ENCODE data around the gene FOXO6.

FOXO6 gene

DNA sequence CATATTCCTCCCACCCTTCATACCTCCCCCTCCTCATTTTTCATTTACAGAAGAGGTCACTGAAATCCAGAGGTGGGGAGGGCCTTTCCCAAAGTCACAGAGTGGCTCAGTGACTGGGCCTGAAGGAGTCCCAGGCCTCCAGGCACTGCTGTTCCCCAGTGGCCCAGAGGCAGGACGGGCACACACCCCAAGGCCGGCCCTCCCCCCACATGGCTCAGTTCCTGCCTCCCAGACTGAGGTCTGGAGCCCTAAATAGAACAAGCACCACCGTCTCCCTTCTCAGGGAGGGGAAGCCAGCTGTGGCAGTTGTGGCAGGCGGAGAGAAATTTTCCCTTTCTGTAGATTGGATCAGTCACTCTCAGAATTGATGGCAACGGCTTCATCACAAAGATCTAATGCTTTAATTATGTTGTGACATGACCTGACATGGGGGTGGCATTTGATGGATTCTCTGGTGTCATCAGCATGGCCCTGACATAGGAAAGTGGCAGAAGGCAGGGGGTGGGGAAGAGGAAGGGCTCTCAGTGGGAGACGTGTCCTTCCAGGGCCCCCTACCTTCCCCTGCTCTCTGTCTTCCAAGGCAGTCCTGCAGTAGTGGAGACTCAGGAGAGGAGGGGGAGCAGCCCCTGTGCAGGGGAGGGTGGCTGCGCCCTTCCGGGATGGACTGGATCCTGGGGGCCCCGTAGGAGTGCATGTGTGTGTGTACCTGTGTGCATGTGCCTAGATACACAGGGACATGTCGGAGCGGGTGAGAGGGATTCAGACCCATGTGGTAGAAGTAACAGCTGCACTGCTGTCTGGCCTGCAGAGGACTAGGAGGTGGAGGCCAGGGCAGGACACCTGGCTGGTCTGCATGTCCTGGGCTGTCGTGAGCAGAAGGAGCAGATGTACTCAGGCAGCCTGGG is 41.2 kb upstream of the FOXO6 start:
- DNase-seq (ENCODE audit: insufficient read length, low spot score) = no peak
- TF ChIP-seq POU2F2 (IDR thresholded peaks at IDR 0.05; ENCODE audit: low read depth, low read length) (no peak), TAF1 (IDR thresholded peaks at IDR 0.05; ENCODE audit: low read depth, low read length) (no peak), SPI1 (IDR thresholded peaks at IDR 0.05; ENCODE audit: low read depth, low read length) (no peak), PAX5 (IDR thresholded peaks at IDR 0.05; ENCODE audit: insufficient read depth, low read length, severe bottlenecking) (no peak), POLR2A (IDR thresholded peaks at IDR 0.05; ENCODE audit: low read depth, low read length) (no peak), POLR2AphosphoS5 (IDR thresholded peaks at IDR 0.05; ENCODE audit: low read depth, low read length) (no peak)
- FAIRE-seq = no peak

DNA sequence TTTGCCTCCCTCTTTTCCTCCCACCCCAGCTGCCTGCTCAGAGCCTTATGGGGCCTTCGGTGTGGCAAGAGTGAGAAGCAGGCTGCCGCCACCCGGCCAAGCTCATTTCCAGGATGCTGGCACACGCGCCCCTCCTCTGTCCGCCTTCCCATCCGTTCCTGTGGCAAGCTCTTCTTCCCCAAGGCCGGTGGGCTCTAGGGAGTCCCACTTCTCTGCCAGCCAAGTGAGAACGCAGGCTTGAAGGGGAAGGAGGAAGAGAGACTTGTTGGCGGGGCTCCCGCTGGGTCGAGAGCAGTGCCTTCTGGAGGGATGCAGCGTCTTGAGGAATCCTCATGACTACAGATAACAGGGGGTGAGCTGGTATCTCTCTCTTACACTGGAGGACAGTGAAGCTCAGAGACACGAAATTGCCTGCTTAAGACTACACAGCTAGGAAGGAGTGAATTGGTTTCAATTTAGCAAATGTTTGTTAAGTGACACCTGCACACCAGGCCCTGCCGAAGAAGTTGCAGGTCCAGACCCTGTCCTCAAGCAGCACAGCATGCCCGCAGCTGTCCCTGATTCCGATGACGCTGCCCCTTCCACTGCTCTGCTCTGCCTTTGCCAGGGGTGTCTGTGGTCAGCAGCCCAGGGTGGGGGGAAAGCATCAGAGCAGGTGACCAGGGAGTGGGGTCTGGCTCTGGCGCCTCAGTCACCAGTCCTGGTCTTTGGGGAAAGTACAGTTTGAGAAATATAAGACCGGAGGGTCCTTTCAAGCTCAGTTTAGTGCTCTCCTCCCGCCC is 40.1 kb upstream of the FOXO6 start:
- FAIRE-seq (peak; percentile 63), DNase-seq (ENCODE audit: insufficient read length, low spot score) (no peak)
- TF ChIP-seq POU2F2 (IDR thresholded peaks at IDR 0.05; ENCODE audit: low read depth, low read length) (no peak), POLR2AphosphoS5 (IDR thresholded peaks at IDR 0.05; ENCODE audit: low read depth, low read length) (no peak), PAX5 (IDR thresholded peaks at IDR 0.05; ENCODE audit: insufficient read depth, low read length, severe bottlenecking) (no peak), TAF1 (IDR thresholded peaks at IDR 0.05; ENCODE audit: low read depth, low read length) (no peak), POLR2A (IDR thresholded peaks at IDR 0.05; ENCODE audit: low read depth, low read length) (no peak), SPI1 (IDR thresholded peaks at IDR 0.05; ENCODE audit: low read depth, low read length) (no peak)

DNA sequence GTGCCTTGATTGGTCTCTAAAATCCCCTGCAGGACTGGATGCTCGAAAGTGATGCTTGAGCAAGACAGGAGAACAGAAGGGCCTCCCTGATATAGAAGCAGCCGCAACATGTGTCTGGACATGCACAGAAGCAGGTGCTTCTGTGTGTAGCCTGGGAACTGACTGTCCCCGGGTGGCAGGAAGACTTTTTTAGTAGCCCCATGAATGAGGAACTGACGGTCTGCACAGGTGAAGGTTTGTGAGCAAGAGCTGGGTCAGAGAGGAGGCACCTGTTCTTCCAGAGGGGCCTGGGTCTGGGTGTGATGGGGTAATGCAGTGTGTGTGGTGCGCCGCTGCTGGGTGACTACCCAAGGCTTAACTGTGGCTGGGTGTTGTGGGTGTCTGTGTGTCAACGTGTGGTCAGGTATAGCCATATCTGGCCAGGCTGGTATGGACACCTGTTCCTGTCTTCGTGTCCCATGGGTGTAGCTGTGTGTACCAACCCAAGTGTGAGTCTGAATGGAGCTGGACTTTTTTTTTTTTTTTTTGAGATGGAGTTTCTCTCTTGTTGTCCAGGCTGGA is 39.1 kb upstream of the FOXO6 start:
- peak; percentile 71 for FAIRE-seq
- TF ChIP-seq SPI1 (IDR thresholded peaks at IDR 0.05; ENCODE audit: low read depth, low read length) (peak; percentile 60), TAF1 (IDR thresholded peaks at IDR 0.05; ENCODE audit: low read depth, low read length) (no peak)

DNA sequence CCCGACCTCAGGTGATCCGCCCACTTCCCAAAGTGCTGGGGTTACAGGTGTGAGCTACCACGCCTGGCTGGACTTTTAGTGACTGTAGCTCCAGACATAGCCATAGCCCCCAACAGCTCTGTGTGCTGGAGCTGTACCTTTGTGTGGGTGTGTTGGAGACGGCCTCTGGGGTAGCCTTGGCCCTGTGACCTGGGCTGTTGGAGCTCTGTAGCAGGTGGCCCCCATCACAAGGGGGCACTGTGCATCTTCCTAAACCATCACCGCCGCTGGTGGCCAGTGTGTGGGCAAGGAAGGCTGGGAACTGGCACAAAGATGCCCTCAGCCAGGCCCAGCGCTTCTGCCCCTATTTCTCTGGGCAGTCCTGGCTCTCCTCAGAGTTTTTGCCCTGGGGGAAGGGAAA is 38.4 kb upstream of the FOXO6 start:
- FAIRE-seq = peak; percentile 82
- TF ChIP-seq POLR2A (IDR thresholded peaks at IDR 0.05; ENCODE audit: low read depth, low read length) (no peak), PAX5 (IDR thresholded peaks at IDR 0.05; ENCODE audit: insufficient read depth, low read length, severe bottlenecking) (no peak), TAF1 (IDR thresholded peaks at IDR 0.05; ENCODE audit: low read depth, low read length) (no peak), POU2F2 (IDR thresholded peaks at IDR 0.05; ENCODE audit: low read depth, low read length) (no peak), SPI1 (IDR thresholded peaks at IDR 0.05; ENCODE audit: low read depth, low read length) (no peak), POLR2AphosphoS5 (IDR thresholded peaks at IDR 0.05; ENCODE audit: low read depth, low read length) (no peak)
- DNase-seq (ENCODE audit: insufficient read length, low spot score) = peak; percentile 46

More for the DNA sequence above, 39.1 kb upstream of the FOXO6 start:
- no peak for DNase-seq (ENCODE audit: insufficient read length, low spot score)

DNA sequence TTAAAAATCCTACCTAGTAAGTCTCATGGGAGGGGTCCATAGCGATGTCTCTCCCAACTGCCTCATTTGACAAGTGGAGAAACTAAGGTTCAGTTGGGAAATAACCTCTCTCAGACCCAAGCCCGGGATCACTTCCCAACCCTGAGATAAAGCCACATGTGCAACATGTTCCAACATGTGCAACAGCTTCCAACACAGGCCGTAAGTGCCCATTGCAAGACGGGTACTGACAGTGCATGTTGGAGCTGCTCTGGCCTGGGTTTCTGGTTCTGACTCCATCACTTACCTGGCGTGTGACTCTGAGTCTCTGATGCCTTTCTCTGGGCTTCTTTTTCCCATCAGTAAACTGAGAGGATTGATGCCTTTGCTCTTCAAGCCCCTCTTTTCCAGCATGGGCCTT is 38.0 kb upstream of the FOXO6 start:
- DNase-seq (ENCODE audit: insufficient read length, low spot score) = no peak
- TF ChIP-seq TAF1 (IDR thresholded peaks at IDR 0.05; ENCODE audit: low read depth, low read length) = no peak
- no peak for TF ChIP-seq POU2F2 (IDR thresholded peaks at IDR 0.05; ENCODE audit: low read depth, low read length)
- no peak for TF ChIP-seq PAX5 (IDR thresholded peaks at IDR 0.05; ENCODE audit: insufficient read depth, low read length, severe bottlenecking)
- TF ChIP-seq SPI1 (IDR thresholded peaks at IDR 0.05; ENCODE audit: low read depth, low read length) = no peak
- no peak for TF ChIP-seq POLR2AphosphoS5 (IDR thresholded peaks at IDR 0.05; ENCODE audit: low read depth, low read length)
- no peak for TF ChIP-seq POLR2A (IDR thresholded peaks at IDR 0.05; ENCODE audit: low read depth, low read length)
- FAIRE-seq = no peak

DNA sequence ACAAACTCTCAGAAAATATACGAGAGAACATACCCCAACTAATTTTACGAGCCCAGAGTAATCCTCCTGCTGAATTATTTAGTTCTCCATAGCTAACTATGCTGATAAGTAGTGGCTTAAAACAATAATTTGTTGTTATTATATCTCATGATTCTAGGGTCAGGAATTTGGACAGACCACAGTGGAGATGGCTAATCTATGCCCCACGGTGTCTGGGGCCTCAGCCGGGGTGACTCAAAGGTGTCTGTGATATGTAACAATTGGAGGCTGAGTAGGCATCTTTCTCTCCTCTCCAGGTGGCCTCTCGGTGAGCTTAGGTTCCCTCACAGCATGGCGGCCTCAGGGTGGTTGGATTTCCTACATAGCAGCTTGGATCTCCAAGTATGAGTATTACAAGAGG is 35.4 kb upstream of the FOXO6 start:
- no peak for FAIRE-seq
- no peak for TF ChIP-seq PAX5 (IDR thresholded peaks at IDR 0.05; ENCODE audit: insufficient read depth, low read length, severe bottlenecking)
- TF ChIP-seq TAF1 (IDR thresholded peaks at IDR 0.05; ENCODE audit: low read depth, low read length) = no peak
- no peak for TF ChIP-seq POLR2A (IDR thresholded peaks at IDR 0.05; ENCODE audit: low read depth, low read length)
- TF ChIP-seq POLR2AphosphoS5 (IDR thresholded peaks at IDR 0.05; ENCODE audit: low read depth, low read length) = no peak
- no peak for TF ChIP-seq POU2F2 (IDR thresholded peaks at IDR 0.05; ENCODE audit: low read depth, low read length)
- no peak for TF ChIP-seq SPI1 (IDR thresholded peaks at IDR 0.05; ENCODE audit: low read depth, low read length)
- no peak for DNase-seq (ENCODE audit: insufficient read length, low spot score)

DNA sequence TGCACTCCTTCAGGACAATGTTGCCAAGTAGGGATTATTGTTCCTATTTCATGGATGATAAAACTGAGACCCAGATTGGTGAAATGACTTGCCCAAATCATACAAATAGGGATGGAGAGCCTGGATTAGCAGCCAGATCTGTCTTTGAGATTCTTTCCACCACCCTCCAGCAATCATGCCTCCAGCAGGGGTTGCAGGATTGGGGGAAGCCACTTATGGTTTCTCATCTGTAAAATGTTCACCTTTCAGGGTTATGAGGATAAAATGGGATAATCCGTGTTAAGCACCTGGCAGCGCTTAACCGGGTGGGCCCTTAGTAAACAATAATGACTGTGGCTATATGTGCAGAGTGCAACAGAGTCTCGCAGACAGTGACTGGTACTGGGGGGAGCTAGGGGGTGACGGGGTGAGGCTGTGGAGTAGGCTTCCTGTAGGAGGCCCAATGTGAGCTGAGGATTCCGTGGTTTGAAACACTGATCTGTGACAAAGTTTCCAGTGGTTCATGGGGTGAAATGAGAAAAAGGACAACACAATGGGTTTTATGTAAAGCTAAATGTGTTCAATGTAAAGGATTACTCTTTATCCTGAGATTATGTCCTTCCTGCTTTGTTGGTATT is 33.7 kb upstream of the FOXO6 start:
- FAIRE-seq = no peak
- DNase-seq (ENCODE audit: insufficient read length, low spot score) = no peak
- TF ChIP-seq SPI1 (IDR thresholded peaks at IDR 0.05; ENCODE audit: low read depth, low read length) (no peak), POLR2AphosphoS5 (IDR thresholded peaks at IDR 0.05; ENCODE audit: low read depth, low read length) (no peak), TAF1 (IDR thresholded peaks at IDR 0.05; ENCODE audit: low read depth, low read length) (no peak), PAX5 (IDR thresholded peaks at IDR 0.05; ENCODE audit: insufficient read depth, low read length, severe bottlenecking) (no peak), POU2F2 (IDR thresholded peaks at IDR 0.05; ENCODE audit: low read depth, low read length) (no peak), POLR2A (IDR thresholded peaks at IDR 0.05; ENCODE audit: low read depth, low read length) (no peak)

DNA sequence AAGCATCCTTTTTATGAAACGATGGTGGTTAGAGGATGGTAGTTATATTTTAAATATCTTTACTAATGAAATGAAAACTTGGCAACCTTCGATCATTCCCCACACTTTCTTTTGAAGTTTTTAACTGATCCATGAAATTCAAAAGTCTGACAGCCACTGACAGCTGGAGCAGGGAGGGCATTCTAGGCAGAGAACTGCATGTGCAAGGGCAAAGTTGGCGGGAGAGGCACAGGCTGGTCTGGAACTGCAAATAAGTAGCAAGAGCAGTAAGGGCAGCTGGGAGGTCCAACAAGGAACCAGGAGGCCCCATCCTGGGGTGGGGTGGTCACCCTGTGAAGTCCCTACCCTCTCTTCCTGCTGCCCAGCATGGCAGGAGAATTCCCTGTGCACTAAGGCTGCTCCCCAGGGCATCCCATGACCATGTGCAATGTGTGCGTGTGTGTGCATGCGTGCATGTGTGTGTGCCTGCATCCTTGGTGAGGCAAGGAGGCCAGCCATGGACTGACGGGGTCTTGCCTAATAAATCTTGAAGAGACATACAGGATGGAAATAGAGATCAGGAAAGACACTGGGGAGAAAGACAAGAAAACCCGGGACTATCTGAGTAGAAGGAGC is 33.1 kb upstream of the FOXO6 start:
- no peak for FAIRE-seq

More for the DNA sequence above, 33.1 kb upstream of the FOXO6 start:
- TF ChIP-seq TAF1 (IDR thresholded peaks at IDR 0.05; ENCODE audit: low read depth, low read length) (no peak), POU2F2 (IDR thresholded peaks at IDR 0.05; ENCODE audit: low read depth, low read length) (no peak), SPI1 (IDR thresholded peaks at IDR 0.05; ENCODE audit: low read depth, low read length) (no peak), POLR2AphosphoS5 (IDR thresholded peaks at IDR 0.05; ENCODE audit: low read depth, low read length) (no peak), POLR2A (IDR thresholded peaks at IDR 0.05; ENCODE audit: low read depth, low read length) (no peak), PAX5 (IDR thresholded peaks at IDR 0.05; ENCODE audit: insufficient read depth, low read length, severe bottlenecking) (no peak)
- DNase-seq (ENCODE audit: insufficient read length, low spot score) = no peak

Data from GM12891 (cell line).